HT1080 (cell line): ENCODE measurements around the gene ASPHD1. TPM values are rescaled to one million over a fixed set of nuclear protein-coding genes. Genes with fewer than 3 reads are reported as not detected.

ENCODE experiments used
- DNase-seq: peaks from one replicate; pipeline ENCODE4 v3.0.0-alpha.2; 2015; ENCODE audit warnings: low read depth
- total RNA-seq: library from RNA; depleted of rRNA; stranded (reverse); fragments of >200 nt; shearing (Covaris generic); gene quantifications from 2 replicates; pipeline ENCODE4 v1.2.3, GENCODE V29; 2014; rRNA removed

ASPHD1 gene
- total RNA-seq, 1 experiment from 2014 or later: 9.3 TPM

GRCh38 chr16:29940656-29941055, 40.4 kb downstream of the ASPHD1 start:
- no peak for DNase-seq

GRCh38 chr16:29943846-29944799, 43.8 kb downstream of the ASPHD1 start:
- DNase-seq: peak; percentile 100

- no peak for DNase-seq
Observed at GRCh38 chr16:29947897-29948296, 47.6 kb downstream of the ASPHD1 start.

- DNase-seq: no peak
Observed at GRCh38 chr16:29950806-29951461, 50.6 kb downstream of the ASPHD1 start.

GRCh38 chr16:29951625-29952365, 51.5 kb downstream of the ASPHD1 start:
- no peak for DNase-seq

Other genes with a start within 250 kb of the ASPHD1 start
- 4.1 TPM in 2 replicates for gene SPN, start 237.2 kb upstream of the ASPHD1 start, total RNA-seq
- 1.8 and 2.3 TPM in 2 replicates for gene QPRT, start 221.3 kb upstream of the ASPHD1 start, total RNA-seq
- gene C16orf54, start 154.5 kb upstream of the ASPHD1 start, total RNA-seq: 0.13 and 1.5 TPM in 2 replicates
- gene ZG16, start 122.2 kb upstream of the ASPHD1 start, total RNA-seq: not detected in 2 replicates
- 120 and 122 TPM in 2 replicates for gene KIF22, start 109.7 kb upstream of the ASPHD1 start, total RNA-seq
- gene MAZ, start 94.0 kb upstream of the ASPHD1 start, total RNA-seq: 289 and 412 TPM in 2 replicates
- 0.60 and 4.5 TPM in 2 replicates for gene PRRT2, start 88.3 kb upstream of the ASPHD1 start, total RNA-seq
- gene PAGR1, start 84.3 kb upstream of the ASPHD1 start, total RNA-seq: 51.3 and 56.5 TPM in 2 replicates
- gene MVP, start 80.0 kb upstream of the ASPHD1 start, total RNA-seq: 96.4 and 101 TPM in 2 replicates
- 77.2 and 80.9 TPM in 2 replicates for gene CDIPT, start 37.3 kb upstream of the ASPHD1 start, total RNA-seq
- 1.5 and 2.6 TPM in 2 replicates for gene SEZ6L2, start 938 bp upstream of the ASPHD1 start, total RNA-seq
- 4.1 and 4.3 TPM in 2 replicates for gene KCTD13, start 25.7 kb downstream of the ASPHD1 start, total RNA-seq
- 38.0 and 39.0 TPM in 2 replicates for gene TMEM219, start 61.6 kb downstream of the ASPHD1 start, total RNA-seq
- 38.4 and 40.0 TPM in 2 replicates for gene TAOK2, start 73.4 kb downstream of the ASPHD1 start, total RNA-seq
- 24.3 and 33.8 TPM in 2 replicates for gene HIRIP3, start 95.1 kb downstream of the ASPHD1 start, total RNA-seq
- gene INO80E, start 95.8 kb downstream of the ASPHD1 start, total RNA-seq: 80.1 and 94.7 TPM in 2 replicates
- gene DOC2A, start 110.5 kb downstream of the ASPHD1 start, total RNA-seq: 0.10 and 0.63 TPM in 2 replicates
- not detected in 2 replicates for gene C16orf92, start 122.7 kb downstream of the ASPHD1 start, total RNA-seq
- gene TLCD3B, start 130.8 kb downstream of the ASPHD1 start, total RNA-seq: 0.11 and 0.13 TPM in 2 replicates
- gene ALDOA, start 165.3 kb downstream of the ASPHD1 start, total RNA-seq: 1,753 and 2,052 TPM in 2 replicates
- gene PPP4C, start 175.5 kb downstream of the ASPHD1 start, total RNA-seq: 217 and 241 TPM in 2 replicates
- 0.59 and 0.90 TPM in 2 replicates for gene TBX6, start 191.4 kb downstream of the ASPHD1 start, total RNA-seq
- gene YPEL3, start 195.7 kb downstream of the ASPHD1 start, total RNA-seq: 0.48 and 2.7 TPM in 2 replicates
- gene GDPD3, start 213.0 kb downstream of the ASPHD1 start, total RNA-seq: 0.06 and 2.1 TPM in 2 replicates
- gene MAPK3, start 222.7 kb downstream of the ASPHD1 start, total RNA-seq: 18.4 and 22.9 TPM in 2 replicates